GM18507 (cell line): ENCODE measurements around the gene CCNB3.

ENCODE experiments used
- DNase-seq: peaks from one replicate; pipeline ENCODE4 v3.0.0; 2011; ENCODE audit warnings: low read depth; ENCODE audit not compliant: insufficient read length; ENCODE audit errors: extremely low spot score
- FAIRE-seq: peaks from 2 replicates; lab custom pipeline; 2011; peaks lifted over from hg19 to GRCh38; lab: Jason Lieb, UNC

CCNB3 gene, protein sequence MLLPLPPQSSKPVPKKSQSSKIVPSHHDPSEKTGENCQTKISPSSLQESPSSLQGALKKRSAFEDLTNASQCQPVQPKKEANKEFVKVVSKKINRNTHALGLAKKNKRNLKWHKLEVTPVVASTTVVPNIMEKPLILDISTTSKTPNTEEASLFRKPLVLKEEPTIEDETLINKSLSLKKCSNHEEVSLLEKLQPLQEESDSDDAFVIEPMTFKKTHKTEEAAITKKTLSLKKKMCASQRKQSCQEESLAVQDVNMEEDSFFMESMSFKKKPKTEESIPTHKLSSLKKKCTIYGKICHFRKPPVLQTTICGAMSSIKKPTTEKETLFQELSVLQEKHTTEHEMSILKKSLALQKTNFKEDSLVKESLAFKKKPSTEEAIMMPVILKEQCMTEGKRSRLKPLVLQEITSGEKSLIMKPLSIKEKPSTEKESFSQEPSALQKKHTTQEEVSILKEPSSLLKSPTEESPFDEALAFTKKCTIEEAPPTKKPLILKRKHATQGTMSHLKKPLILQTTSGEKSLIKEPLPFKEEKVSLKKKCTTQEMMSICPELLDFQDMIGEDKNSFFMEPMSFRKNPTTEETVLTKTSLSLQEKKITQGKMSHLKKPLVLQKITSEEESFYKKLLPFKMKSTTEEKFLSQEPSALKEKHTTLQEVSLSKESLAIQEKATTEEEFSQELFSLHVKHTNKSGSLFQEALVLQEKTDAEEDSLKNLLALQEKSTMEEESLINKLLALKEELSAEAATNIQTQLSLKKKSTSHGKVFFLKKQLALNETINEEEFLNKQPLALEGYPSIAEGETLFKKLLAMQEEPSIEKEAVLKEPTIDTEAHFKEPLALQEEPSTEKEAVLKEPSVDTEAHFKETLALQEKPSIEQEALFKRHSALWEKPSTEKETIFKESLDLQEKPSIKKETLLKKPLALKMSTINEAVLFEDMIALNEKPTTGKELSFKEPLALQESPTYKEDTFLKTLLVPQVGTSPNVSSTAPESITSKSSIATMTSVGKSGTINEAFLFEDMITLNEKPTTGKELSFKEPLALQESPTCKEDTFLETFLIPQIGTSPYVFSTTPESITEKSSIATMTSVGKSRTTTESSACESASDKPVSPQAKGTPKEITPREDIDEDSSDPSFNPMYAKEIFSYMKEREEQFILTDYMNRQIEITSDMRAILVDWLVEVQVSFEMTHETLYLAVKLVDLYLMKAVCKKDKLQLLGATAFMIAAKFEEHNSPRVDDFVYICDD (N-terminal part only)

DNA sequence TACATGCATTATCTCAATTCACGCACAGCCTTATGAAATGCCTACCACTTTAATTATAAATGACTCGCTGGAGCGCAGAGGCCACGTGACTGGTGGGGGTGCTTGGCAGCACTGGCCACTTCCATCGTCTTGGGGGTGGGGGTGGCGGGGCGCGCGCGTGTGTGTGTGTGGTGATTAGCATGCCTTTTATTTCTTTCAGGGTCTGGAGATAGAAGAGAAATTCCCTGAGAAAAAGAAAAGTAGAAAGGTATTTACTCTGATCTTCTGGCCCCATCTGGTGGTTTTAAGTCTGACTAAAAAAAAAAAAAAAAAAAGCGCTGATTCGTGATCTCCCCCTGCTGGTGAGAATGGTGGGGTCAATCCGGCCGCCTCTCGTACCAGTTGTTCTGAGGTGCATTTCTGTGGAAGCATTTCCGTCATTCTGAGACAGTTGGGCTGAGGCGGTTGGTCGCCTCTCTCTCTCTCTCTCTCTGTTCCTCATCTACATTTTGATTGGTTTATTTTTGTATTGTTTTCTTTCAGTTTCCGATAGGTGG, at the start of gene CCNB3:
CCNB3 (plus strand) TSS at position 402 of the 536 bp plus-strand sequence. CDS start 80,399 bp downstream, outside the sequence.
- DNase-seq (peak; percentile 26), FAIRE-seq (peak; percentile 83)

DNA sequence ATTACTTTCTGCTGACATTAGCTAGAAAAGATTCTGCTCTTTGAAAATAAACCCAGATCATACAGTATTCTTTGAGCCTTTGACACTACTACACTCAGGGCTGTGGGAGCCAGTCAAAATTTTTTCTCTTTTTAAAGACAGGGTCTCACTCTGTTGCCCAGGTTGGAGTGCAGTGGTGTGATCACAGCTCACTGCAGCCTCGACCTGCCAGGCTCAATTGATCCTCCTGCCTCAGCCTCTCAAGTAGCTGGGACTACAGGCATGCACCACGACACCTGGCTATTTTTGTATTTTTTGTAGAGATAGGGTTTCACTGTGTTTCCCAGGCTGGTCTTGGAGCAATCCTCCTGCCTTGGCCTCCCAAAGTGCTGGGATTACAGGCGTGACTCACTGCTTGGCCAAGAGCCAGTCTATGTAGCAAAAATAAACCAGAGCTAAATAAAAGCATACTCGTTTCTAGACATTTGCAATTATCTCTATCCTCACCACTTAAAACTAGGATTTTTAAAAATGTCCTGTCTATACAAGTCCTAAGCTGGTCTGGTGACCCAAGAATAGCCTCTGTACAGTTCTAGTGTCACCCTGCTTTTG, 46.9 kb upstream of the CCNB3 start:
- no peak for FAIRE-seq
- DNase-seq = no peak

DNA sequence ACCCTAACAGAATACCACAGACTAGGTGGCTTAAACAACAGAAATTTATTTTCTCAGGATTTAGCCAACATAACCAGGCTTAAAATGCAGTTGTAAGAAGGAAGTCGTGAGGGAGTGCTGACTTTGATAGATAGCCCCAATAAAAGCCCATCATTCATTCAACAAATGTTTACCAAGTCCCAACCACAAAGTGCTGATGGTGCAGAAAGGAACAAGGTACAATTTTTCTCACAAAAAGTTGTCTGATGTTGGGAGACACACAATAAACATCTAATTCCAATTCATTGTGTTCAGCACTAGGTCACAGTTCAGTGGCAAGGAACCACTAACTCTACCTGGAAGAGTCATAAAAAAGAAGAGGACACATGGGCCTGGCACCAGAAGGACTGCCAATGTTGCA, 46.0 kb upstream of the CCNB3 start:
- FAIRE-seq (no peak), DNase-seq (no peak)

DNA sequence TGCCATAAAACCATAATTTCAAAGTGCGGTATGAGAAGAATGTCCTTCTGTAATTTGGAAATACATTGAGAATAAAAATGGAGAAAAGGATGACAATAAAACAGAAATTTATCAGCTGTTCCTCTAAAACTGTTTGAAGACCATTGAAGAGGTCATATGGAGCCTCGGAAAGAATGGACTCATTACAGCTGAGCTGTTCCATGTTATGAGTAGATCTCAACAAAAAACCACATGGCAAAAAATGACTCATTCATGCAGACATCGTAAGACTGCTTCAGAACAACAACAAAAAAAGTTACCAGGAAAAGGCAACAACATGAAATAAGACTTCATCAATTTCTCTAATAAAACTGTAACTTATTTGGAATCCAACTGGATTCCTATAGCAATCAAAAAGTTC, 43.4 kb upstream of the CCNB3 start:
- FAIRE-seq = no peak
- DNase-seq = no peak

DNA sequence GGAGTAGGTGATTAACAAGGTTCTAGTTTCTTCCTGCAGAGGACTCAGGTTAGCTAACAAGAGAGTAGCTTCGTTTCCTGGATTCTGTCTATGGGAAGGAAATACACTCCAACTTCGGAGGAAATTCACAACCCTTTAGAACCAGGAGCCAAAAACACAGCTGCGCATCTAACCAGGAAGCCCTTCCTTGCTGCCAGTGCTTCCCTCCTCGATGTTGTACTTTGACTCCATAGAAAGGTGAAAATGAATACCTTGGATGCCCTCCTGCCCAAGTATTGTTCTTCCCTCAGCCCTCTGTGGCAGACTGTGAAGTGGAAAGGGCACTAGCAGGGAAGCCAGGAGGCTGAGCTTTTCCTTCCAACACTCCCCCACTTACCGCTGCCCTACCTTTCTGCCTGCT, 38.8 kb upstream of the CCNB3 start:
- FAIRE-seq (no peak), DNase-seq (no peak)

DNA sequence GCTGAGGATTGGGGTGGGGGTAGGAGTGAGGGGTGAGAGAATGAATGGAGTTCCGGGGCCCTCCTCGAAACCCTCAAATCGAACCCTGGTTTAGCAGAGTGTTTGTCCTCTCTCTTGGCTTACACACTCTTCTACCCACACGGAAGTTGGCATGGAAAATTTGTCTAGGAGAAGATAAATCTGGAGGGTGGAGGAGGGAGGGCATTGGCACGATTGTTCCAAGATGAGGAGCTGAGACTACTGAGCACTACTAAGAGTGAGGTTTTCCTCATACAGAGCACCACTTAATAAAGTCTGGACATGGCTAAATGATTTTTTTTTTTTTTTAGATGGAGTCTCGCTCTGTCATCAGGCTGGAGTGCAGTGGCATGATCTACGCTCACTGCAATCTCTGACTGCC, 37.2 kb upstream of the CCNB3 start:
- DNase-seq (no peak), FAIRE-seq (no peak)

DNA sequence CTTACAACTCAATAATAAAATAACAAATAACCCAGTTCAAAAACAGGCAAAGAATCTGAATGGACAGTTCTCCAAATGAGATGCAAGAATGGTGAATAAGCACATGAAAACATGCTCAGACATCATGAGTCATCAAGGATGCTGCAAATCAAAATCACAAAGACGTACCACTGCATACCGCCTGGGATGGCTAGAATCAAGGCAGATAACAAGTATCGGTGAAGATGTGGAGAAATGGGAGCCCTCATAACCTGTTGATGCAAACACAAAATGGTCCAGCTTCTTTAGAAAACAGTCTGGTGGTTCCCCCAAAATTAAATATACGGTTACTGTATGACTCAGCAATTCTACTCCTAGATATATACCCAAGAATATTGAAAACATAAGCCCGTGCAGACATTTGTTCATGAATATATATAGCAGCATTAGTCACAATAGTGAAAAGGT, 36.3 kb upstream of the CCNB3 start:
- DNase-seq = no peak
- peak; percentile 46 for FAIRE-seq

DNA sequence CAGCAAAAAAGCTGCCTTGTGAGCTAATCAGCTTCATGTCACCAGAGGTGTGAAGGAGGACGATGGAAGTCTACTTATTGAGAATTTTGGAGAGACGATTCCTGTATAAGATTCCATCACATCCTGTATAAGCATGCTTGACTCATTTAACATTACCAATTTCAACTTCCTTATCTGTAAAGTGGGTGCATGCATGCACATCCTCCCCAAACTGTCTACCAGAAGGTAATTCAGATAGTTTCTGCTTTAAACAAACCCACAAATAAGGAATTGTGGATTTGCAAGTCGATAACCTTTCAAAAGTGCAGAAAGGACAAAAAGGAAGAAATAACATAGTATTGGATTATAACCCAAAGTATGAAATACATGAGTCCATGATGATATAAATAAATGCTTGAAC, 34.8 kb upstream of the CCNB3 start:
- FAIRE-seq = no peak
- DNase-seq = no peak

DNA sequence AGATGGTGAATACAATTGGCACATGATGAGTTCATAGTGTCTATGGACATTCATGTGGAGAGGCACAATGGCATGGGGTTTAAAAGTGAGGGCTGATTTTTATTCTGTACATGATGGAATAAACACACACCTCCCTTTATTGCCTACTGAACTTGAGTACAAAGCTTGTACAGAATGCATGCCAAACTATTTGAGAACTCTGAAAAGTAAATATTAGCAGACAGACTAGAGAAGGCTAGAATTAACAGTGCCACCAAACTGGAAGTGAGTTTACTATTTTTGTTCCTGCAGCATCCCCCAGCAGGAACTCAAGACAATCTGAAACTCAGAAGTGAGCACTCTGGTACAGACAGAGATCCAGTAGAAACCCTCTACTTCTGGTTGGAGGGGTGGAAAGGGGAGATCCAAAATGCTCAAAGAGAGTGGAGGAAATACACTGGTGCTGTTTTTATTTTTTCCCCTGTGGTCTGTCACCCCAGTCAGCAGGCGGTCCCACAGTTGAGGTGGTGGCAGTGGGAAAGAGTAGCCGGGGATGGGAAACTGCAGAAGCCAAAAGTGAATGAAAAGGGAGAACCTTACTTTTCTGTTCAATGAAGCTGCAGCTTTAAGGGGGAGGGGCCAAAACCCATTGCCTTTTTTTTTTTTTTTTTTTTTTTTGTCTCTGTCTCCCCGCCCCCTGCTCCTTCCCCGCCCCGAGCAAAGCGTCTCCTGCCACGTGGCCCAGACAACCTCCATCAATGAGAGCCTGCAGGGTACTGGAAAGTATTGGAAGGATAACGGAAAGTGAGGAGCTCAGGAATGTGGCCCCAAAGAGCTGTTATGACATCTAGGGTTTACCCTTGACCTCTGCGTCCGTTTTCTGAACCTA, 24.3 kb upstream of the CCNB3 start:
- peak; percentile 66 for FAIRE-seq
- no peak for DNase-seq

DNA sequence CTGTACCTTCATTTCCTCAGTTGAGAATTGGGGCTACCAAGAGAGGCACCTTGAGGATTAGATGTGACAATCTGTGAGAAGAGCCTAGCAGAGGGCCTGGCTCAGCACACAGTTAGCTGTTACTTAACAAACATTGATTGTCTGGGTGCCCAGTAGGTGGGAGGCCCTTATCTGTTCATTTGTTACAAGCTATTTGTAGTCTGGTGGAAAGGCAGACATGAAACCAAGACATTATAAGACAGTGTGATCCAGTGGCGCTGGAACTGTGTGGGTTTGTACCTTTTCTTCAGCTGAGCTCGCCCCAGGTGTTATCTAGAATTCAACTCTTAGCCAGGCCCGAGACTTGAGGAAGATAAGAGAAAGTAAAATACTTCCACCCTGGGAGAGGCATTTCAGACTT, 20.7 kb upstream of the CCNB3 start:
- no peak for DNase-seq
- FAIRE-seq = no peak

DNA sequence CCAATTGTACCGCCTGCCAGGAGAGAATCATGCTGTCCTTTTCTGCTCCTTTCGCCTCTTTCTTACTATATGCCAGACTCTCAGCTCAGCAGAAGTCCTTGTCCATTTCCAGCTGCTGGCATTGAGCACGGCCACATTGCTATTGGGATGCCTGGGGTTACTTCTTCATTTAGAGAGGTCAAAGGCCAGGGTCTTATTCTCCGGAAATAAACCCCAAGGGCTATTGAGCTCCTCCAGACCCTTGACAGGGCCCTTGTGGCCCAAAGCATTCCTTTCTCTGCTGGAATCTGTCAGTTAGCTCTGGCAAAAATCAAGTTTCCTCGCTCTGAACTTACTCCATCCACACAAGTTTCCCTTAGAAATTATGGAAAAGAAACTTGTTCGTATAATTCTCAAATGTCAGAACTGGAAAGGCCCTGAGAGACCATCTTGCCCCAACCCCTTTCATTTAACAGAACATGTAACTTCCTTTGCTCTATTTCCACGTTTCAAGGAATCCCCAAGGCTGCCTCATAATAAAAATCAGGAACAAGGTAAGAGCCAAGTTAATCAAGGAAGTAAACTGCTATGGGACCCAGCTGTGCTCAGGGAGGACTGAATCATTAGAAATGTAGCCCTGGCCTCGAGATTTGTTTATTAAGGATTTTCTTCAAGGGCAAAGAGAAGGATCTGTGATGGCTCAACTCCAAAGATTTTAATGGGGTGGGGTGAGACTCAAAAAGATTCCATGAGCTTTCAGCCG, 15.5 kb upstream of the CCNB3 start:
- no peak for DNase-seq
- FAIRE-seq = no peak

DNA sequence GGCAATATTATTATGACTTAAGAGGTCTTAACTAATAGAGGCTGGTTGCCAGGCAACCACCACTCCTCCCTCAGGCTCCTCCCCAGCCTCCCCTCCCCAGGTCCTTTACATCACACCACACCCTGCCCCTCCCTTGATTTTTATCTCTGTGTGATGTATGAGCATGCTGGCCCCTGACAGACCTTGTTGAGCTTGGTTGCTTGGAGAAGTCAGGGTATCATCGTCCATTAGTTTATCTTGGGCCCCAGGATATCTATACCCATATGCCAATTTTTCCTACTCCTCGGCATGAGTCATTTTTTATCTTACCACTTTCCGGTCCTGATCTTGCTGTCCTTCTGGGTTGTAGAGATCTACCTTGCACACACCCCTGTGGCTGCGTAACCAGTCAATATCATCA, 6.2 kb upstream of the CCNB3 start:
- FAIRE-seq (no peak), DNase-seq (no peak)

DNA sequence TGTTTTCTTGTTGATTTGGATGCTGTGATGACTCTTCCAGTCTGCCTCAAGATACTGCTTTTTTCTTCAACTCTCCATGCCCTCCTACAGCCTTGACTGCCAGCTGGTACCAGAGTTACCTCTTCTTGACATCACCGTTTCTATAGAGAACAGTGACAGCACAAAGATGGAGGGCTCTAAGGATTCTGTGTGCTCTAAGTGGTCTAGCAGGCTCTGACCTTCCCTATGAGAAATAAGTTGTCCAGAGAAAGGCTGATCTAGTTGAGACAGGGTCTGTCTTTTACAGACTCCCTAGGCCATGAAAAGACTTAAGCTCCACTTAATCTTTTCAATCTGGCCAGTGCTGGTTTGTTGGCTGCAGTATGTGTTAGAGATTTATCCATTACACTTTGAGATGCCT, 3.7 kb upstream of the CCNB3 start, which contains the start of gene AKAP4:
AKAP4 (minus strand) TSS at position 101 of the 400 bp plus-strand sequence. CDS start 118 bp downstream, outside the sequence.
- FAIRE-seq (no peak), DNase-seq (no peak)

DNA sequence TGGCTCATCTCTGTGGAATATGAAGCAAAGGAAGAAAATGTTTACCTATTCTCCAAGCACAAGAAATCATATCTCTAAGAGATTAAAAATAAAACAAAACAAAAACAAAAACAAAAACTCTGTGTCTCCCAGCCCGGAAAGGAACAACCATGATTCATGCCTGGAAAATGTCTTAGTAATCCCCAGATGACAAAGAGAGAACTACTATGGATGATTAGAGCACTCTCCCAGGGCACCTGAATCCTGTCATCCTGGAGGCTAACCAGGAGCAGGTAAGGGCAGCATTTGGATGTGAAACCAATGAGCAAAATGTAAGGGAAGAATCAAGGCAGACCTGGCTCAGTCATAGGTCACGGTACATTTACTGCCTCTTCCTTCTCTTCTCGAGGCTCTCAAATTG, 2.0 kb upstream of the CCNB3 start:
- DNase-seq = no peak
- no peak for FAIRE-seq

DNA sequence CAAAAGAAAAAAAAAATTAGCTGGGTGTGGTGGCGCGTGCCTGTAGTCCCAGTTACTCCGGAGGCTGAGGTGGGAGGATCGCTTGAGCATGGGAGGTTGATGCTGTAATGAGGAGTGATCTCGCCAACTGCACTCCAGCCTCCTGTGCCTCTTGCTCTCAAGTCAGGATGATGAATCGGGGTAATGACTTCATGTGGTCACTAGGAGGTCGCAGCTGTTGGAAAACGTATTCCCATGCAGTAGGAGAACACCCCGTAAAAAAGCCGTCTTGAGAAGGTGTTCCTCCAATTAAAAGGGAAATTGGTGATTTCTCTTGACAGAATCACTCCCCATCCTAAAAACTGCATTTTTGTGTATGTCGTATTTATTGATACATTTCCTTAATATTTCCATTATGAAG, 2.2 kb downstream of the CCNB3 start:
- no peak for FAIRE-seq
- no peak for DNase-seq

DNA sequence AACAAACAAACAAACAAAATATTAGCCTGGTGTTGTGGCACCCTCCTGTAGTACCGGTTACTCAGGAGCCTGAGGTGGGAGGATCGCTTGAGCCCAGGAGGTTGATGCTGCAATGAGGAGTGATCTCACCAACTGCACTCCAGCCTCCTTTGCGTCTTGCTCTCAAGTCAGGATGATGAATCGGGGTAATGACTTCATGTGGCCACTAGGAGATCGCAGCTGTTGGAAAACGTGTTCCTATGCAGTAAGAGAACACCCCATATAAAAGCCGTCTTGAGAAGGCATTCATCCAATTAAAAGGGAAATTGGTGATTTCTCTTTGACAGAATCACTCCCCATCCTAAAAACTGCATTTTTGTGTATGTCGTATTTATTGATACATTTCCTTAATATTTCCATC, 6.9 kb downstream of the CCNB3 start:
- DNase-seq = no peak
- FAIRE-seq = no peak

DNA sequence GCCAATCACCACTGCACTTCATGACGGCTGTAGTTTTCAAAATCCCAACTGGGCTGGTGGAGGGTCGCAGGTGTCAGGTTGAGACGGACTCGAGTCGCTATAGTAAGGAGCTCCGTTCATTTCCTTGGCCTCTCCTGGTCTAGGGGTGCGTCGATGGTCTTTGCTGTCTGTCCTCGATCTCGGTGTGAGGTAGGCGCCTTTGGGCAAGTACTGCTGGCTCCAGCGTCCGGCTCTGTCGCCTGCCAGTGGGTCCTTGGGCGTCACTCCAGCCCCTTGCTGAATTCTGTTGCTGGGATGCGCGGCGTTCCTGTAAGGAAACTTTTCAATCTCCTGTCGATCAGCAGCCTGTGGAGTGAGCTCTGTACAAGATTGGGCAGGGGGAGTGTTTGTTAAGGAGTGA, 76.7 kb downstream of the CCNB3 start:
- no peak for DNase-seq

DNA sequence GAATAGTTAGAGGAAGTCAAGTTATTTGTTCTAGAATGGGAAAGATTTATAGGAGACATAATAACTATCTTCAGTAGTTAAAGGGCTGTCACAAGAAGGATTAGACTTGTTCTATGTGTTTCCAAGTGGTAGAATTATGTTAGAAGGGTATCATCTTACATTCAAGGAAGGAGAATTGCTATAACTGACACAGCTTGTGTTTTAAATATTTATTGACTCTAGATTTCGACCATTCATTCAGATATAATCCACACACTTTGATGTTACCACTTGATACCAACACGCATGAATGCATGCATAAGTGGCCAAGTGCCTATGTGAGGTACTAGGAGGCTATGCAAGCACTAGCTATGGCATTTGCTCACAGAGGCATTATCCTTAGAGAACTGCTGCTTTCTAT, 122.7 kb downstream of the CCNB3 start:
- FAIRE-seq (no peak), DNase-seq (no peak)

More for the DNA sequence above, 76.7 kb downstream of the CCNB3 start:
- FAIRE-seq = no peak
